H9 (cell line): Measurements from ENCODE around the gene NRG3. TPM values are rescaled to one million over a fixed set of nuclear protein-coding genes. Genes with fewer than 3 reads are reported as not detected.

ENCODE experiments used
- DNase-seq: peaks from one replicate; pipeline ENCODE4 v3.0.0-alpha.2; 2017
- H2AFZ ChIP-seq: one replicate; pipeline ENCODE4 v1.6.1; 2013; ENCODE audit warnings: mild to moderate bottlenecking, low read length, control low read depth, moderate library complexity
- H2AK5ac ChIP-seq: 2 replicates; pipeline ENCODE4 v1.6.1; 2013; ENCODE audit warnings: low read length, control low read depth, mixed read lengths; ENCODE audit not compliant: insufficient read length
- H2BK120ac ChIP-seq: one replicate; pipeline ENCODE4 v1.6.1; 2013; ENCODE audit warnings: low read depth, mild to moderate bottlenecking, low read length, control low read depth, inconsistent platforms; ENCODE audit not compliant: poor library complexity, severe bottlenecking
- H2BK12ac ChIP-seq: 2 replicates; pipeline ENCODE4 v1.6.1; 2013; ENCODE audit warnings: low read length, control low read depth, mixed read lengths, low read depth; ENCODE audit not compliant: insufficient read length
- H2BK15ac ChIP-seq: 2 replicates; pipeline ENCODE4 v1.6.1; 2013; ENCODE audit warnings: low read depth, low read length, control low read depth
- H2BK20ac ChIP-seq: one replicate; pipeline ENCODE4 v1.6.1; 2013; ENCODE audit warnings: low read depth, mild to moderate bottlenecking, low read length, control low read depth, inconsistent platforms; ENCODE audit not compliant: poor library complexity, severe bottlenecking
- H2BK5ac ChIP-seq: 2 replicates; pipeline ENCODE4 v1.6.1; 2013; ENCODE audit warnings: low read length, control low read depth, mixed read lengths; ENCODE audit not compliant: insufficient read length
- H3K14ac ChIP-seq: 2 replicates; pipeline ENCODE4 v1.6.1; 2013; ENCODE audit warnings: low read length, control low read depth; ENCODE audit not compliant: insufficient read depth
- H3K18ac ChIP-seq: 2 replicates; pipeline ENCODE4 v1.6.1; 2013; ENCODE audit warnings: low read depth, mild to moderate bottlenecking, mixed read lengths, low read length, control low read depth; ENCODE audit not compliant: insufficient read length
- H3K23ac ChIP-seq: 2 replicates; pipeline ENCODE4 v1.6.1; 2013; ENCODE audit warnings: low read length, control low read depth, mixed read lengths, low read depth; ENCODE audit not compliant: insufficient read length
- H3K23me2 ChIP-seq: 2 replicates; pipeline ENCODE4 v1.6.1; 2013; ENCODE audit warnings: low read depth, mild to moderate bottlenecking, mixed read lengths, low read length, control low read depth; ENCODE audit not compliant: insufficient read length, poor library complexity, severe bottlenecking
- H3K27ac ChIP-seq: 2 replicates; pipeline ENCODE4 v1.5.1; 2013; ENCODE audit warnings: low read length, control low read depth, mixed read lengths, low read depth; ENCODE audit not compliant: insufficient read length
- H3K27me3 ChIP-seq: 2 replicates; pipeline ENCODE4 v1.6.1; 2013; ENCODE audit warnings: low read length, control low read depth, inconsistent platforms; ENCODE audit not compliant: insufficient read depth
- H3K4ac ChIP-seq: 2 replicates; pipeline ENCODE4 v1.6.1; 2013; ENCODE audit warnings: low read depth, mild to moderate bottlenecking, control low read depth, inconsistent platforms, low read length, moderate library complexity
- H3K4me1 ChIP-seq: 2 replicates; pipeline ENCODE4 v1.6.1; 2013; ENCODE audit warnings: low read length, control low read depth, inconsistent platforms; ENCODE audit not compliant: insufficient read depth
- H3K4me2 ChIP-seq: 2 replicates; pipeline ENCODE4 v1.6.1; 2013; ENCODE audit warnings: low read length, control low read depth, mixed read lengths; ENCODE audit not compliant: insufficient read length, insufficient read depth
- H3K56ac ChIP-seq: 2 replicates; pipeline ENCODE4 v1.6.1; 2013; ENCODE audit warnings: low read depth, mild to moderate bottlenecking, mixed read lengths, low read length, control low read depth; ENCODE audit not compliant: insufficient read length
- H3K79me1 ChIP-seq: 2 replicates; pipeline ENCODE4 v1.6.1; 2013; ENCODE audit warnings: low read depth, mild to moderate bottlenecking, moderate library complexity, low read length, control low read depth, inconsistent platforms; ENCODE audit not compliant: insufficient read depth, poor library complexity, severe bottlenecking
- H3K79me2 ChIP-seq: 2 replicates; pipeline ENCODE4 v1.6.1; 2013; ENCODE audit warnings: low read length, control low read depth, inconsistent platforms; ENCODE audit not compliant: insufficient read depth
- H3K9ac ChIP-seq: 2 replicates; pipeline ENCODE4 v1.6.1; 2013; ENCODE audit warnings: low read length, control low read depth, mixed read lengths; ENCODE audit not compliant: insufficient read length; ENCODE audit errors: extremely low read depth
- H3K9me3 ChIP-seq: one replicate; pipeline ENCODE4 v1.6.1; 2013; ENCODE audit warnings: low read depth, low read length, inconsistent platforms; ENCODE audit not compliant: control insufficient read depth
- H3T11ph ChIP-seq: one replicate; pipeline ENCODE4 v1.6.1; 2013; ENCODE audit warnings: mild to moderate bottlenecking, low read length, control low read depth, inconsistent platforms
- H4K20me1 ChIP-seq: one replicate; pipeline ENCODE4 v1.6.1; 2013; ENCODE audit not compliant: control insufficient read depth, insufficient read length, insufficient read depth
- H4K5ac ChIP-seq: 2 replicates; pipeline ENCODE4 v1.6.1; 2013; ENCODE audit warnings: low read depth, mild to moderate bottlenecking, mixed read lengths, low read length, control low read depth; ENCODE audit not compliant: insufficient read length
- H4K8ac ChIP-seq: replicated peaks from 2 replicates; pipeline ENCODE4 v1.6.1; 2013; ENCODE audit warnings: low read length, control low read depth, mixed read lengths, low read depth; ENCODE audit not compliant: insufficient read length
- H4K91ac ChIP-seq: 2 replicates; pipeline ENCODE4 v1.6.1; 2013; ENCODE audit warnings: low read depth, mild to moderate bottlenecking, moderate library complexity, mixed read lengths, low read length, control low read depth; ENCODE audit not compliant: insufficient read length
- H3K27ac Mint-ChIP-seq, 3 experiments: 2 replicates in 2 of 3; 3 replicates in 1 of 3; pipeline ENCODE4 v1.8.0; 2020 to 2021; ENCODE audit warnings: mixed read lengths in 3 of 3, mild to moderate bottlenecking in 1 of 3, moderate library complexity in 1 of 3
- H3K27me3 Mint-ChIP-seq: 2 replicates; pipeline ENCODE4 v1.8.0; 2021; ENCODE audit warnings: low read depth, mild to moderate bottlenecking, moderate library complexity, mixed read lengths
- H3K36me3 Mint-ChIP-seq, 3 experiments: 2 replicates in 2 of 3; 3 replicates in 1 of 3; pipeline ENCODE4 v1.8.0; 2020 to 2021; ENCODE audit warnings: low read depth in 3 of 3, mixed read lengths in 3 of 3; ENCODE audit not compliant: insufficient read depth in 1 of 3
- H3K4me1 Mint-ChIP-seq, 2 experiments: 2 replicates each; pipeline ENCODE4 v1.8.0; 2020; ENCODE audit warnings: mixed read lengths in 2 of 2
- H3K4me3 Mint-ChIP-seq, 2 experiments: 2 replicates in 1 of 2; 3 replicates in 1 of 2; pipeline ENCODE4 v1.8.0; 2020 to 2021; ENCODE audit warnings: mild to moderate bottlenecking in 2 of 2, mixed read lengths in 2 of 2, moderate library complexity in 1 of 2
- H3K9me3 Mint-ChIP-seq, 2 experiments: 2 replicates in 1 of 2; 3 replicates in 1 of 2; pipeline ENCODE4 v1.8.0; 2020; ENCODE audit warnings: mild to moderate bottlenecking in 2 of 2, mixed read lengths in 2 of 2, moderate library complexity in 1 of 2
- CTCF ChIP-seq: fragments of 200-600 bp; sonication (generic); conservative IDR thresholded peaks from 3 replicates; pipeline ENCODE4 v1.8.0; 2021; ENCODE audit warnings: antibody characterized with exemption, mild to moderate bottlenecking
- WGBS: extraction: QIAGEN DNeasy Blood & Tissue Kit; methylation state at CpG from one replicate; pipeline ENCODE4 v1.1.7; 2013; ENCODE audit warnings: missing lambda C conversion rate, low lambda C conversion rate, mixed read lengths; ENCODE audit not compliant: insufficient read length; ENCODE audit errors: extremely low coverage; 5-methylcytosine and 5-hydroxymethylcytosine counted together
- total RNA-seq: library from RNA; stranded (reverse); gene quantifications from 2 replicates; pipeline ENCODE4 v1.2.1, GENCODE V29; 2021

NRG3 gene
- total RNA-seq, 1 experiment from 2014 or later, result 1.6 TPM

GRCh38 chr10:82089327-82089726 lies 214.3 kb downstream of the NRG3 start:
- Mint-ChIP-seq H3K9me3 (no peaks in the 10 kb centered on the region), H3K36me3 (no peaks in the 10 kb centered on the region), H3K27ac (no peak overlapping the region), H3K27me3 (no peaks in the 10 kb centered on the region), H3K4me1 (no peaks in the 10 kb centered on the region; a peak in 1 of 4 replicates), H3K4me3 (no peak overlapping the region)
- H2BK12ac ChIP-seq, result peak overlapping the region; percentile 52
- no peak overlapping the region for H2AK5ac ChIP-seq
- no peak overlapping the region for H3K18ac ChIP-seq
- no peak overlapping the region for H2BK20ac ChIP-seq
- H3K27ac ChIP-seq, result no peak overlapping the region
- WGBS, result no CpG with 5 or more reads among the region's 2 CpGs
- H2BK120ac ChIP-seq, result no peak overlapping the region
- no peak overlapping the region for H3T11ph ChIP-seq
- H3K9me3 ChIP-seq, result no peaks in the 10 kb centered on the region
- H3K9ac ChIP-seq, result no peak overlapping the region
- H4K8ac ChIP-seq, result no peak overlapping the region
- H3K27me3 ChIP-seq, result no peaks in the 10 kb centered on the region
- H2BK15ac ChIP-seq, result no peak overlapping the region
- H4K5ac ChIP-seq, result no peak overlapping the region
- DNase-seq, result peak; percentile 42
- no peaks in the 10 kb centered on the region for H3K79me2 ChIP-seq
- no peak overlapping the region for H3K4me2 ChIP-seq
- H3K56ac ChIP-seq, result no peak overlapping the region
- no peak overlapping the region for H2BK5ac ChIP-seq
- H3K4ac ChIP-seq, result no peak overlapping the region
- 0 out of 2 replicates have a peak, but pooled peaks cover 3% of the 10 kb centered on the region for H3K4me1 ChIP-seq
- H4K20me1 ChIP-seq, result no peaks in the 10 kb centered on the region
- H2AFZ ChIP-seq, result no peak overlapping the region
- no peak overlapping the region for H3K23ac ChIP-seq
- H3K79me1 ChIP-seq, result no peaks in the 10 kb centered on the region
- no peak overlapping the region for H4K91ac ChIP-seq
- H3K23me2 ChIP-seq, result no peaks in the 10 kb centered on the region
- no peak overlapping the region for H3K14ac ChIP-seq
- no peak; the same call in 2 of the 3 replicates for TF ChIP-seq CTCF
